GM12878 (cell line): ENCODE results near the gene RAPH1. TPM values are rescaled to one million over a fixed set of nuclear protein-coding genes. Genes with fewer than 3 reads are reported as not detected.

Experiments used
- ATAC-seq: fragments of 200-7000 bp; cut with Tn5 transposase; 3 replicates; pipeline ENCODE4 v1.9.1; 2020; ENCODE audit warnings: mild to moderate bottlenecking, moderate library complexity
- BruUV-seq: library from RNA; stranded (reverse); fragments of 400-500 nt; replicated peaks from 2 replicates; lab custom pipeline; 2021; lab: Mats Ljungman, UMichigan
- CTCF ChIA-PET: fragments of 300-600 bp; sonication (Branson Sonifier 250); formaldehyde crosslinking; extraction: SDS; loops from one replicate; lab custom pipeline; 2021; ENCODE audit warnings: inconsistent platforms; lab: Yijun Ruan, JAX
- POLR2A ChIA-PET: fragments of 350-600 bp; formaldehyde crosslinking; extraction: SDS; loops from one replicate; lab custom pipeline; 2021; ENCODE audit warnings: inconsistent platforms; lab: Charles Lee
- RAD21 ChIA-PET: fragments of 300-600 bp; sonication (Branson Sonifier 250); formaldehyde crosslinking; loops from one replicate; lab custom pipeline; 2023; ENCODE audit warnings: antibody characterized with exemption; ENCODE audit not compliant: unreplicated experiment; lab: Charles Lee
- SMC1A ChIA-PET: fragments of 300-600 bp; sonication (Branson Sonifier 250); formaldehyde crosslinking; loops from one replicate; lab custom pipeline; 2023; ENCODE audit not compliant: unreplicated experiment, uncharacterized antibody; lab: Charles Lee
- DNase-seq: peaks from one replicate; pipeline ENCODE4 v3.0.0-alpha.2; 2011; ENCODE audit warnings: low read depth, low spot score
- FAIRE-seq: peaks from 3 replicates; lab custom pipeline; 2011; peaks lifted over from hg19 to GRCh38; lab: Jason Lieb, UNC
- H2AFZ ChIP-seq: 2 replicates; pipeline ENCODE4 v1.6.0; 2011; ENCODE audit warnings: low read depth, low read length, control low read depth; ENCODE audit not compliant: control insufficient read depth
- H3K27ac ChIP-seq: 2 replicates; pipeline ENCODE4 v1.5.1; 2011; ENCODE audit warnings: control low read depth; ENCODE audit not compliant: control insufficient read depth, insufficient read depth
- H3K27me3 ChIP-seq, 2 experiments: replicated peaks in 1 of 2; 2 replicates each; pipeline versions ENCODE4 v1.6.0 to v1.6.1; 2011; ENCODE audit warnings: low read length in 1 of 2; ENCODE audit not compliant: control insufficient read depth in 2 of 2, insufficient read depth in 2 of 2
- H3K36me3 ChIP-seq, 2 experiments: 2 replicates each; pipeline ENCODE4 v1.5.1; 2011; ENCODE audit warnings: low read length in 1 of 2; ENCODE audit not compliant: control insufficient read depth in 2 of 2, insufficient read depth in 2 of 2
- H3K4me1 ChIP-seq: 2 replicates; pipeline ENCODE4 v1.6.1; 2011; ENCODE audit warnings: mild to moderate bottlenecking, low read length, moderate library complexity, mixed read lengths; ENCODE audit not compliant: control insufficient read depth, insufficient read depth
- H3K4me2 ChIP-seq: 2 replicates; pipeline ENCODE4 v1.6.0; 2011; ENCODE audit warnings: control low read depth; ENCODE audit not compliant: control insufficient read depth, insufficient read depth
- H3K4me3 ChIP-seq: fragments of 200-600 bp; sonication (generic); 2 replicates; pipeline ENCODE4 v1.5.1; 2016
- H3K79me2 ChIP-seq: 2 replicates; pipeline ENCODE4 v1.6.0; 2011; ENCODE audit warnings: low read length; ENCODE audit not compliant: control insufficient read depth, insufficient read depth
- H3K9ac ChIP-seq: 2 replicates; pipeline ENCODE4 v1.8.0; 2011; ENCODE audit warnings: low read length, control low read depth, mixed read lengths; ENCODE audit not compliant: control insufficient read depth, insufficient read depth
- H3K9me3 ChIP-seq: replicated peaks from 3 replicates; pipeline ENCODE4 v1.5.1; 2011; ENCODE audit warnings: mild to moderate bottlenecking, low read length; ENCODE audit not compliant: control insufficient read depth, insufficient read depth
- H4K20me1 ChIP-seq: 2 replicates; pipeline ENCODE4 v1.6.0; 2011; ENCODE audit not compliant: control insufficient read depth, insufficient read depth
- BMI1 ChIP-seq: fragments of 450-650 bp; IDR thresholded peaks from 2 replicates; pipeline ENCODE4 v1.6.1; 2016; ENCODE audit warnings: mild to moderate bottlenecking, moderate library complexity, borderline replicate concordance
- BRCA1 ChIP-seq: IDR thresholded peaks from 2 replicates; pipeline ENCODE4 v1.6.1; 2011; ENCODE audit warnings: low read depth, low read length, improper control_type of control experiment
- CBFB ChIP-seq: IDR thresholded peaks from 2 replicates; pipeline ENCODE4 v1.6.1; 2016; ENCODE audit warnings: antibody characterized with exemption, low read depth
- IKZF1 ChIP-seq: fragments of 450-650 bp; conservative IDR thresholded peaks from 2 replicates; pipeline ENCODE4 v1.6.1; 2017; ENCODE audit warnings: antibody characterized with exemption, mild to moderate bottlenecking
- IRF3 ChIP-seq: fragments of 450-650 bp; IDR thresholded peaks from 2 replicates; pipeline ENCODE4 v1.6.1; 2014; ENCODE audit warnings: mild to moderate bottlenecking
- MEF2A ChIP-seq: IDR thresholded peaks from 2 replicates; pipeline ENCODE4 v1.6.1; 2011; ENCODE audit warnings: low read depth, mild to moderate bottlenecking, low read length, moderate library complexity; ENCODE audit not compliant: insufficient read depth
- MEF2B ChIP-seq: fragments of 450-650 bp; IDR thresholded peaks from 2 replicates; pipeline ENCODE4 v1.6.1; 2018; ENCODE audit warnings: mild to moderate bottlenecking, moderate library complexity; ENCODE audit not compliant: partially characterized antibody, poor library complexity, severe bottlenecking
- MYC ChIP-seq: IDR thresholded peaks from 2 replicates; pipeline ENCODE4 v1.6.1; 2011; ENCODE audit warnings: mild to moderate bottlenecking, low read length, moderate library complexity, inconsistent platforms; ENCODE audit not compliant: insufficient read depth, insufficient replicate concordance, insufficient read length, severe bottlenecking
- NBN ChIP-seq: fragments of 450-650 bp; IDR thresholded peaks from 2 replicates; pipeline ENCODE4 v1.6.1; 2016
- NKRF ChIP-seq: fragments of 450-650 bp; conservative IDR thresholded peaks from 2 replicates; pipeline ENCODE4 v1.6.1; 2017; ENCODE audit warnings: mild to moderate bottlenecking, moderate library complexity
- NR2C1 ChIP-seq: fragments of 450-650 bp; IDR thresholded peaks from 2 replicates; pipeline ENCODE4 v1.6.1; 2017; ENCODE audit warnings: antibody characterized with exemption, mild to moderate bottlenecking, moderate library complexity
- NR2F1 ChIP-seq: fragments of 450-650 bp; conservative IDR thresholded peaks from 2 replicates; pipeline ENCODE4 v1.6.1; 2017; ENCODE audit warnings: mild to moderate bottlenecking
- RAD51 ChIP-seq: fragments of 450-650 bp; IDR thresholded peaks from 2 replicates; pipeline ENCODE4 v1.6.1; 2016; ENCODE audit warnings: moderate library complexity, mild to moderate bottlenecking, inconsistent platforms
- RBBP5 ChIP-seq: fragments of 200-600 bp; sonication (generic); conservative IDR thresholded peaks from 2 replicates; pipeline ENCODE4 v1.6.1; 2016
- YY1 ChIP-seq: IDR thresholded peaks from 2 replicates; pipeline ENCODE4 v1.6.1; 2011; ENCODE audit warnings: low read depth, mild to moderate bottlenecking, low read length
- ZBED1 ChIP-seq: IDR thresholded peaks from 2 replicates; pipeline ENCODE4 v1.6.1; 2016; ENCODE audit warnings: borderline replicate concordance
- ZNF274 ChIP-seq: IDR thresholded peaks from one replicate; pipeline ENCODE4 v1.8.0; 2011; ENCODE audit not compliant: insufficient read length, insufficient read depth
- ZNF622 ChIP-seq: fragments of 450-650 bp; IDR thresholded peaks from 2 replicates; pipeline ENCODE4 v1.6.1; 2017; ENCODE audit warnings: mild to moderate bottlenecking, inconsistent platforms
- WGBS: methylation state at CpG from one replicate; pipeline ENCODE4 v1.1.6; 2016; ENCODE audit warnings: low lambda C conversion rate; ENCODE audit not compliant: insufficient replicate concordance, insufficient coverage; ENCODE audit errors: missing lambda C conversion rate; 5-methylcytosine and 5-hydroxymethylcytosine counted together
- in situ Hi-C: fragments of 300-500 bp; cut with MboI; formaldehyde crosslinking; loops from 9 replicates; pipeline ENCODE4 v1.14.3; 2018; ENCODE audit warnings: mixed read lengths
- intact Hi-C: fragments of 100-400 bp; cut with micrococcal nuclease; formaldehyde crosslinking; loops from one replicate; pipeline ENCODE4 v1.14.2; 2022; ENCODE audit not compliant: unreplicated experiment
- polyA plus RNA-seq, 11 experiments: library from polyadenylated mRNA; depleted of rRNA in 4 of 11; unstranded in 6 of 11; stranded (reverse) in 5 of 11; fragments of >200 nt; fragmentation: Nextera tagmentation in 4 of 11; fragmentation: Illumina TruSeq in 1 of 11; extraction: Ambion mirVana in 4 of 11; extraction: Trizol in 1 of 11; gene quantifications; 1 replicate in 1 of 11; 2 replicates in 10 of 11; pipeline versions ENCODE4 v1.2.1 to v1.2.3, GENCODE V29; 2011 to 2016; ENCODE audit warnings: inconsistent platforms in 2 of 11, missing spikeins in 2 of 11, low read depth in 1 of 11
- total RNA-seq, 4 experiments: library from RNA; depleted of rRNA in 3 of 4; stranded (reverse); fragments of >200 nt in 3 of 4; fragmentation: Illumina TruSeq in 1 of 4; extraction: Trizol in 1 of 4; gene quantifications; 2 replicates each; pipeline versions ENCODE4 v1.2.1 to v1.2.3, GENCODE V29; 2013 to 2021

The RAPH1 gene
- total and polyA plus RNA-seq, 10 of the 15 experiments (the other 5 are each of a cell fraction or from before 2014, with no cell fraction given), result 0.09 to 0.90 (median 0.21) TPM; not detected in 7

GRCh38 chr2:203562268-203562667 lies 27.2 kb upstream of the RAPH1 start:
- Histone ChIP-seq H2AFZ (no peak overlapping the region), H3K4me2 (no peak overlapping the region), H3K9ac (no peak overlapping the region), H3K27ac (no peak overlapping the region), H3K79me2 (no peaks in the 10 kb centered on the region), H3K4me3 (no peak overlapping the region), H3K36me3 (no peaks in the 10 kb centered on the region), H3K4me1 (no peaks in the 10 kb centered on the region), H4K20me1 (no peaks in the 10 kb centered on the region), H3K27me3 (peaks cover 2 to 7% of the 10 kb centered on the region in 2 experiments; a peak in 3 of 4 replicates), H3K9me3 (no peaks in the 10 kb centered on the region)
- WGBS, result 30% methylated on average over 2 of the region's 2 CpGs
- no peak for ATAC-seq
- POLR2A ChIA-PET, result no interaction called here
- RAD21 ChIA-PET, result no interaction called here
- BruUV-seq, result no TSS peak
- no peak for FAIRE-seq
- TF ChIP-seq BRCA1, result no peak
- no peak for TF ChIP-seq RBBP5
- no peak for TF ChIP-seq ZNF622
- TF ChIP-seq NR2F1, result no peak
- TF ChIP-seq IRF3, result no peak
- no peak for TF ChIP-seq NBN
- TF ChIP-seq MEF2A, result no peak
- TF ChIP-seq ZNF274, result no peak
- no peak for TF ChIP-seq BMI1
- TF ChIP-seq ZBED1, result no peak
- TF ChIP-seq CBFB, result no peak
- no peak for TF ChIP-seq RAD51
- no peak for TF ChIP-seq IKZF1
- TF ChIP-seq MEF2B, result no peak
- TF ChIP-seq YY1, result no peak
- TF ChIP-seq NKRF, result no peak
- TF ChIP-seq MYC, result no peak
- TF ChIP-seq NR2C1, result no peak
- SMC1A ChIA-PET, result no interaction called here
- intact Hi-C loops, result no loop called here
- CTCF ChIA-PET, result no interaction called here
- no peak for DNase-seq
- in situ Hi-C loops, result no loop called here
